Heart right ventricle (tissue), 16 donors: Measurements from ENCODE around the gene PPL. TPM values are rescaled to one million over a fixed set of nuclear protein-coding genes. Genes with fewer than 3 reads are reported as not detected.

Source experiments
- ATAC-seq, 8 donors: fragments of 200-7000 bp; cut with Tn5 transposase; one replicate each; pipeline ENCODE4 v1.9.1; 2020; ENCODE audit warnings: mild to moderate bottlenecking in 8 of 8, moderate library complexity in 8 of 8, moderate number of reproducible peaks in 1 of 8
- DNase-seq, 2 donors: peaks; one replicate each; pipeline ENCODE4 v3.0.0-alpha.2; 2020
- H3K27ac ChIP-seq, 10 donors: fragments of 200-600 bp; sonication (generic) in 2 of 10; one replicate each; pipeline versions ENCODE4 v1.5.0 to v1.8.0; 2020 to 2022; ENCODE audit warnings: mild to moderate bottlenecking in 3 of 10
- H3K27me3 ChIP-seq, 7 donors: fragments of 200-600 bp; one replicate each; pipeline ENCODE4 v1.8.0; 2021 to 2022; ENCODE audit warnings: mild to moderate bottlenecking in 2 of 7
- H3K36me3 ChIP-seq, 9 donors: fragments of 200-600 bp; sonication (generic) in 1 of 9; one replicate each; pipeline versions ENCODE4 v1.5.0 to v1.8.0; 2020 to 2022; ENCODE audit warnings: mild to moderate bottlenecking in 2 of 9
- H3K4me1 ChIP-seq, 9 donors: fragments of 200-600 bp; sonication (generic) in 1 of 9; one replicate each; pipeline versions ENCODE4 v1.5.0 to v1.8.0; 2020 to 2022; ENCODE audit warnings: mild to moderate bottlenecking in 4 of 9
- H3K4me3 ChIP-seq, 10 donors: fragments of 200-600 bp; sonication (generic) in 2 of 10; one replicate each; pipeline versions ENCODE4 v1.5.0 to v1.8.0; 2020 to 2022; ENCODE audit warnings: mild to moderate bottlenecking in 7 of 10, moderate library complexity in 2 of 10
- H3K9me3 ChIP-seq, 11 donors: fragments of 200-600 bp in 10 of 11; sonication (generic) in 2 of 11; one replicate each; pipeline versions ENCODE4 v1.5.0 to v1.8.0; 2013 to 2022; ENCODE audit warnings: mild to moderate bottlenecking in 2 of 11, control low read depth in 1 of 11, moderate library complexity in 1 of 11
- WGBS, 2 donors: extraction: QIAGEN DNeasy Blood & Tissue Kit; methylation state at CpG; one replicate each; pipeline ENCODE4 v1.1.7; 2013; ENCODE audit warnings: inconsistent platforms in 1 of 2; 5-methylcytosine and 5-hydroxymethylcytosine counted together
- intact Hi-C, 10 donors: fragments of 100-400 bp; cut with DNase I; formaldehyde crosslinking; loops; one replicate each; pipeline versions ENCODE4 v1.11.1 to v1.14.2; 2022
- polyA plus RNA-seq, 2 donors: library from polyadenylated mRNA; stranded (reverse); fragments of 200-250 nt; gene quantifications; one replicate each; pipeline ENCODE4 v1.2.3, GENCODE V29; 2013
- total RNA-seq, 10 donors: library from RNA; stranded (reverse); fragmentation: NEBNext Ultra II Directional in 3 of 10; extraction: Animal tissue kit (Norgen Biotek cat#: 25700) in 3 of 10; gene quantifications; one replicate each; pipeline versions ENCODE4 v1.2.1 to v1.2.4, GENCODE V29; 2021 to 2023
- TF ChIP-seq, protein P1 (sequence below), 9 donors: fragments of 200-600 bp; sonication (generic) in 2 of 9; IDR thresholded peaks; one replicate each; pipeline versions ENCODE4 v1.5.0 to v1.8.0; 2021 to 2022; ENCODE audit warnings: antibody characterized with exemption in 9 of 9, mild to moderate bottlenecking in 5 of 9, moderate library complexity in 1 of 9
- donor health status: Arrhythmogenic right ventricular cardiomyopathy.
- donor health status: ischemic (EF 13 %, LVEDD 7.1; RV severe dilation, severe dysfunction).
- donor health status: healthy with polysubstance abuse.
- donor health status: DM: no; HTN: yes; CAD: no.
- donor health status: DM: no; HTN: no; CAD: no.
- donor health status: ischemic (EF 25% LVEDD 6.9; RV normal size, moderate dysfunction).
- donor health status: ischemic (EF 25% LVEDD 5.7; RV mildly dilated, moderate dysfunction).
- donor health status: healthy.
- donor health status: DM: yes; HTN: yes; CAD: no.
- donor health status: Ischemic cardiomyopathy.
- donor health status: ischemic (EF 35%, LVEDD 5.7; RV mildly dilated, moderate dysfunction).
- donor health status: nonischemic (EF 11% LVEDD 7.7; RV severe dilation, severe dysfunction).
- donor health status: DM: yes; HTN: yes; CAD: no.
- donor health status: PGD.
- donor health status: ischemic (EF 29% LVEDD 5.4; RV normal size, mild dysfunction).
- donor health status: nonischemic (EF 23%, LVEDD 6.1; RV moderate dilation, normal function).

PPL gene
- total and polyA plus RNA-seq, 12 donors = 4.9 to 19.3 (median 7.3) TPM

DNA sequence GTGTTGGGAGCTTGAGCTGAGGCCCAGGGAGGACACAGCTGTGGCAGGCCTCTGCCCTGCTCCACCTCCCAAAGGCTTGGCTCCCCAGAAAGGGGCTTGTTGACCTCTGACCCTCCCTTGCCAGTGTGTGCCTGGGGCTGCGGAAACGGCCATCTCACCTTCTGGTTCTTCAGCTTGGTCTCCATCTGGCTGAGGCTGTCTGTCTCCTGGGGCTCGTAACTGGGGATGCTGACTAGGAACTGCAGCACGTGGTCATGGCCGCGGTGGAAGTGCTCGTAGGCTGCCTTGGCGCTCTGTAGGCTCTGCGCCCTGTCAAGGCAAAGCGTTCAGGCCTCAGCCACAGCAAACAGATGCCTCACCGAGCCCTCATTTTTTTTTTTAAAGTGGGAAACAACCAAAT lies 46.9 kb downstream of the PPL start:
- Histone ChIP-seq H3K4me1 (peaks cover 8 to 20% (median 14%) of the 10 kb centered on the region in 9 donors), H3K27me3 (no peaks in the 10 kb centered on the region), H3K4me3 (no peak overlapping the region), H3K9me3 (no peaks in the 10 kb centered on the region), H3K36me3 (peaks cover 0 to 51% (median 27%) of the 10 kb centered on the region in 9 donors), H3K27ac (no peak overlapping the region)
- ATAC-seq (no peak), DNase-seq (no peak)
- intact Hi-C loops = loop anchor here in 1 of 10 donors (5.0 kb wide), 1 partner anchor 47 kb away; the partner anchor contains the start of gene PPL
- WGBS, 2 donors = 84 to 88% methylated on average over 11 of the region's 11 CpGs
- TF ChIP-seq, protein P1, sequence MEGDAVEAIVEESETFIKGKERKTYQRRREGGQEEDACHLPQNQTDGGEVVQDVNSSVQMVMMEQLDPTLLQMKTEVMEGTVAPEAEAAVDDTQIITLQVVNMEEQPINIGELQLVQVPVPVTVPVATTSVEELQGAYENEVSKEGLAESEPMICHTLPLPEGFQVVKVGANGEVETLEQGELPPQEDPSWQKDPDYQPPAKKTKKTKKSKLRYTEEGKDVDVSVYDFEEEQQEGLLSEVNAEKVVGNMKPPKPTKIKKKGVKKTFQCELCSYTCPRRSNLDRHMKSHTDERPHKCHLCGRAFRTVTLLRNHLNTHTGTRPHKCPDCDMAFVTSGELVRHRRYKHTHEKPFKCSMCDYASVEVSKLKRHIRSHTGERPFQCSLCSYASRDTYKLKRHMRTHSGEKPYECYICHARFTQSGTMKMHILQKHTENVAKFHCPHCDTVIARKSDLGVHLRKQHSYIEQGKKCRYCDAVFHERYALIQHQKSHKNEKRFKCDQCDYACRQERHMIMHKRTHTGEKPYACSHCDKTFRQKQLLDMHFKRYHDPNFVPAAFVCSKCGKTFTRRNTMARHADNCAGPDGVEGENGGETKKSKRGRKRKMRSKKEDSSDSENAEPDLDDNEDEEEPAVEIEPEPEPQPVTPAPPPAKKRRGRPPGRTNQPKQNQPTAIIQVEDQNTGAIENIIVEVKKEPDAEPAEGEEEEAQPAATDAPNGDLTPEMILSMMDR (IDR thresholded peaks at IDR 0.05) = no peak

DNA sequence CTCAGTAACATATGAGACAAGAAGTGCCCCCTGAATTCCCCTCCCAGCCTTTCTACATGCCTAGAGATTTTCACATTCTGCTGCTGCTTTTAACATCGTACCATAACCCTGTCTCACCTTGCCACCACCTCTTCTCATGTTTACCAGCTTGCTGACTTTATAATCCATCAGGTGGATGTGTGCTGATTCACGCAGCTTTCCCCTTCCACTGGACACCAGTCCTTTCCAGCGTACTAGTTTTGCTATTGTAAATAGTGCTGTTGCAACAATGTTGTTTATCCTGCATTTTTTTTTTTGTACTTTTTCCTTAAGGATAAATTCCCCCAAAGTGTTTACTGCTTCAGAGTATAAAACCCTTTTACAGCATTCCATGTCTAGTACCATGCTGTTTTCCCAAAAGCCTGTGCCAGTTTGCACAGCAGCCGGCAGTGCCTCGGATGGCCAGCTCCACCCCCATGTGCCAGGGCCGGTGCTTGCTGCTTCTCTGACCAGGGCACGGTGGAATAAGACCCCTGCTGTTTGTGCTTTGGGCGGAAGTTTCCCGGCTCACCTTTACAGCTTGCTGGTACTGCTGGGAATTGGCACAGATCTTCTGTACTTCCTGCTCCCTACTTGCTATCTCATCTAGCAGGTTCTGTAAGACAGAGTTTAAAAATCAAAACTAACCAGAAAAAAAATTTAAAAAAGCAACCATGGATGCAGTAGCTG lies 48.4 kb downstream of the PPL start:
- peaks cover 0 to 65% (median 39%) of the 10 kb centered on the region in 9 donors for H3K36me3 ChIP-seq
- ATAC-seq (no peak), DNase-seq (no peak)
- TF ChIP-seq, protein P1 (IDR thresholded peaks at IDR 0.05) = no peak
- H3K4me1 ChIP-seq = peaks cover 8 to 20% (median 14%) of the 10 kb centered on the region in 9 donors
- intact Hi-C loops = loop anchor here in 1 of 10 donors (10.0 kb wide), 1 partner anchor 56 kb away; no protein-coding TSS in a partner anchor
- WGBS, 2 donors = 79 to 82% methylated on average over 9 of the region's 9 CpGs
- no peaks in the 10 kb centered on the region for H3K27me3 ChIP-seq
- H3K4me3 ChIP-seq = no peak overlapping the region
- H3K9me3 ChIP-seq = no peaks in the 10 kb centered on the region
- no peak overlapping the region for H3K27ac ChIP-seq

DNA sequence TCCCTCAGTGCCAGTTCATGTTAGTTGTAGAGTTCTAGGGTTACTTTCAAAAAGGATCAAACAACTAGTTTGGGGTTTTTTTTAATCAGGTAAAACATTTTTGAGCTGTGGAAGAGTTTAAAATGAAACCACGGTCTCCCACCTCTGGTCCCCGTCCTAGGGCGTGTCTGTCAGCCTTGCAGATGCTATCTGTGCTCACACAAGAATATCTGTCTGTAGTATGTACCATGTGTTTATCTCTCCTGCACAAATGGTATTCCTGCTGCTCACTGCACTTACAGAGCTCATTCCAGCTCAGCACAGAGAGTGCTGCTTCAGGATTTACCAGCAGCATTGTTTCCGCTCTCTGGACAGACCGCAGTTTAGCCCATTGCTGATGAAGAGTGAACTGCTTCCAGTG lies 50.8 kb downstream of the PPL start:
- ATAC-seq (no peak), DNase-seq (no peak)
- intact Hi-C loops = loop anchor here in 1 of 10 donors (10.0 kb wide), 1 partner anchor 59 kb away; no protein-coding TSS in a partner anchor
- 98 to 99% methylated on average over 5 of the region's 5 CpGs for WGBS, 2 donors
- Histone ChIP-seq H3K27me3 (no peaks in the 10 kb centered on the region), H3K4me1 (peaks cover 0 to 23% (median 12%) of the 10 kb centered on the region in 9 donors), H3K9me3 (no peaks in the 10 kb centered on the region), H3K27ac (no peak overlapping the region), H3K4me3 (no peak overlapping the region), H3K36me3 (peaks cover 2 to 88% (median 51%) of the 10 kb centered on the region in 9 donors)
- TF ChIP-seq, protein P1 (IDR thresholded peaks at IDR 0.05) = no peak

DNA sequence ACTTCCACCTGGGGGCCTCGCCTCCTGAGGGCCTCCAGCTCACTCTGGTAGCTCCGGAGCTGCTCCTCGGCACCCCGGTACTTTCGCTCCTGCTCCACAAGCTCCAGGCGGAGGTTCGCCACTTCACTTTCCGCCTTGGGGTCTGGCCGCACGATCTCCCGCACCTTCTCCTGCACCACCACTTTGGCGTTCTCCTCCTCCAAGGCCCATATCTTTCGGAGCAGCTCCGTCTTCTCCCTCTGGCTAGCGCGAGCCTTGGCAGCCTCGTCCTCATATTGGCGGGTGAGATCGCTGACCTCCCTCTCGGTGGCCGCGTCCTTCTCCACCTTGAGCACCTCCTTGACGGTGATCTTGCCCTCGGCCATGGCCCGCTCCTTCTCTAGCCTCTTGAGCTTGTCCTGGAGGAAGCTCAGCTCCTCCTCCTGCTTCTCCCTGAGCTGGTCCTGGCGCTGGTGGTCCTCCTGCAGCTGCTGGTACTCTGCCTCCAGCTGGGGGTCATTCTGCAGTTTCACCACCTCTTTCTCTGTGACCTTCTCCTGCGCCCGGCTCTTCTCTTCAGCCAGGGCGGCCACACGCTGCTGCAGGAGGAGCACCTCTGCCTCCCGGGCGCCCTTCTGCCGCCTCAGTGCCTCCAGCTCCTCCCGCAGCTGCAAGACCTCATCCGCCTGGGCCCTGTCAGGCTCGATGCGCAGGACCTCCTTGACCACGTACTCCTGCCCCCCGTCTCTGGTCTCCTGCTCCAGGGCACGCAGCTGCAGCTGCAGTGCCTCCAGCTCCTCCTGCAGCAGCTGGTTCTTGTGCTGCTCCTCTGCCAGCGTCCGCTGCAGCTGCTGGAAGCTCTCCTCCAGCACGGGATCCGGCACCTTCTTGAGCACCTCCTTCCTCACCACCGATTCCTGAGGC lies 51.7 kb downstream of the PPL start:
- intact Hi-C loops = loop anchor here in 1 of 10 donors (10.0 kb wide), 1 partner anchor 60 kb away; no protein-coding TSS in a partner anchor
- ATAC-seq = no peak
- TF ChIP-seq, protein P1 (IDR thresholded peaks at IDR 0.05) = no peak
- DNase-seq = no peak
- Histone ChIP-seq H3K4me3 (no peak overlapping the region), H3K27me3 (no peaks in the 10 kb centered on the region), H3K27ac (no peak overlapping the region), H3K36me3 (peaks cover 6 to 92% (median 60%) of the 10 kb centered on the region in 9 donors), H3K9me3 (no peaks in the 10 kb centered on the region), H3K4me1 (peaks cover 0 to 25% (median 12%) of the 10 kb centered on the region in 9 donors)
- 93 to 95% methylated on average over 45 of the region's 45 CpGs for whole genome bisulfite sequencing, 2 donors
